PC-3 (cell line): ENCODE results near the gene PRKN. TPM values are rescaled to one million over a fixed set of nuclear protein-coding genes. Genes with fewer than 3 reads are reported as not detected.

Experiments
- ATAC-seq: fragments of 200-7000 bp; cut with Tn5 transposase; 2 replicates; pipeline ENCODE4 v1.9.1; 2020; ENCODE audit warnings: mild to moderate bottlenecking, moderate library complexity
- BruUV-seq: library from RNA; stranded (reverse); fragments of 400-500 nt; replicated peaks from 2 replicates; lab custom pipeline; 2021; lab: Mats Ljungman, UMichigan
- CTCF ChIA-PET: fragments of 300-600 bp; sonication (Branson Sonifier 250); formaldehyde crosslinking; loops from one replicate; lab custom pipeline; 2022; ENCODE audit warnings: antibody characterized with exemption; lab: Charles Lee
- POLR2A ChIA-PET: fragments of 300-600 bp; sonication (Branson Sonifier 250); formaldehyde crosslinking; loops from one replicate; lab custom pipeline; 2022; ENCODE audit warnings: antibody characterized with exemption; ENCODE audit not compliant: unreplicated experiment; lab: Charles Lee
- DNase-seq: peaks from one replicate; pipeline ENCODE4 v3.0.0-alpha.2; 2015
- H2AFZ ChIP-seq: fragments of 300-600 bp; sonication (generic); 2 replicates; pipeline ENCODE4 v1.6.0; 2016; ENCODE audit warnings: antibody characterized with exemption, low read length
- H3F3A ChIP-seq: fragments of 300-600 bp; sonication (generic); one replicate; pipeline ENCODE4 v1.6.0; 2017; ENCODE audit warnings: antibody characterized with exemption, low read length, control low read depth, mild to moderate bottlenecking; ENCODE audit not compliant: unreplicated experiment
- H3K27ac ChIP-seq: fragments of 300-600 bp; sonication (generic); 2 replicates; pipeline ENCODE4 v1.5.1; 2016; ENCODE audit warnings: mild to moderate bottlenecking, low read length
- H3K27me3 ChIP-seq: fragments of 300-600 bp; sonication (generic); 2 replicates; pipeline ENCODE4 v1.6.1; 2016; ENCODE audit warnings: low read length, mixed read lengths
- H3K36me3 ChIP-seq: fragments of 300-600 bp; sonication (generic); 2 replicates; pipeline ENCODE4 v1.6.1; 2016; ENCODE audit warnings: low read depth, mixed run types, low read length, mixed read lengths
- H3K4me1 ChIP-seq: fragments of 300-600 bp; sonication (generic); 2 replicates; pipeline ENCODE4 v1.5.1; 2016; ENCODE audit warnings: low read length; ENCODE audit not compliant: insufficient read depth
- H3K4me2 ChIP-seq: fragments of 300-600 bp; sonication (generic); 2 replicates; pipeline ENCODE4 v1.6.0; 2016; ENCODE audit warnings: low read length
- H3K4me3 ChIP-seq: fragments of 300-600 bp; sonication (generic); 2 replicates; pipeline ENCODE4 v1.5.1; 2016; ENCODE audit warnings: mild to moderate bottlenecking, low read length, mixed read lengths
- H3K79me2 ChIP-seq: fragments of 300-600 bp; sonication (generic); 2 replicates; pipeline ENCODE4 v1.6.1; 2017; ENCODE audit warnings: low read length, mixed read lengths
- H3K9ac ChIP-seq: fragments of 300-600 bp; sonication (generic); 2 replicates; pipeline ENCODE4 v1.6.0; 2016; ENCODE audit warnings: mild to moderate bottlenecking, low read length
- H3K9me2 ChIP-seq: fragments of 300-600 bp; sonication (generic); replicated peaks from 2 replicates; pipeline ENCODE4 v1.6.1; 2016; ENCODE audit warnings: mixed run types, low read length, mixed read lengths
- H3K9me3 ChIP-seq: fragments of 300-600 bp; sonication (generic); 2 replicates; pipeline ENCODE4 v1.6.1; 2016; ENCODE audit warnings: low read length, mixed read lengths
- H4K20me1 ChIP-seq: fragments of 300-600 bp; sonication (generic); 2 replicates; pipeline ENCODE4 v1.6.1; 2016; ENCODE audit warnings: low read length, mixed read lengths
- EZH2 ChIP-seq: fragments of 300-600 bp; sonication (generic); IDR thresholded peaks from one replicate; pipeline ENCODE4 v1.6.1; 2017; ENCODE audit warnings: antibody characterized with exemption, mild to moderate bottlenecking, low read length; ENCODE audit not compliant: unreplicated experiment
- EZH2phosphoT487 ChIP-seq: fragments of 300-600 bp; sonication (generic); IDR thresholded peaks from 2 replicates; pipeline ENCODE4 v1.6.1; 2018; ENCODE audit warnings: mild to moderate bottlenecking, antibody characterized with exemption, low read length, borderline replicate concordance
- intact Hi-C: fragments of 100-400 bp; cut with micrococcal nuclease; formaldehyde crosslinking; loops from 2 replicates; pipeline ENCODE4 v1.9.0; 2023
- total RNA-seq: library from RNA; depleted of rRNA; stranded (reverse); fragments of >200 nt; gene quantifications from 2 replicates; pipeline ENCODE4 v1.2.3, GENCODE V29; 2014
- TF ChIP-seq, protein P1 (sequence below): fragments of 300-600 bp; sonication (generic); conservative IDR thresholded peaks from 2 replicates; pipeline ENCODE4 v1.5.1; 2017; ENCODE audit warnings: antibody characterized with exemption, low read depth, mild to moderate bottlenecking, low read length

PRKN gene
- total RNA-seq, 1 experiment from 2014 or later, result not detected

DNA sequence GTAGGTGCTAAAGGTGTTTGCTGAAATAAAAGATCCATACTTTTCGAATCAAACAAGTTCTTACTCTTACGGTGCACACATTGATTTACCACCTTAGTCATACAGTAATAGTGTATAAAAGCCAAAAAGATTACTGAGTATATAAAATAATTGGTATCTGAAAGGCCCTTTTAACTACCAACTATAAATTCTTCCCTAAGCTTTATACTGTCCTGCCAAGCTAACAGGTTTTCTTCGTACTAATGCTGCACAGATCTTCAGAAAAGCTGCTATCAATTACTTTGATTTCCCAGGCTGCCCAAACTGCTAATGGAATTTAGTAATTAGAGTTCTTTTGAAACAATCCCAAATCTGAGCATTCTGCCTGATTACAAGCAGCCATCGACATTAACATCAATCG is 97.5 kb downstream of the PRKN start:
- no peak overlapping the region for H3K27ac ChIP-seq
- ChIA-PET CTCF (no interaction called here), POLR2A (no interaction called here)
- H3K4me2 ChIP-seq, result no peak overlapping the region
- H3K9me3 ChIP-seq, result no peaks in the 10 kb centered on the region
- BruUV-seq, result no TSS peak
- DNase-seq, result no peak
- H3K36me3 ChIP-seq, result no peaks in the 10 kb centered on the region
- TF ChIP-seq EZH2 (no peak), EZH2phosphoT487 (no peak)
- TF ChIP-seq, protein P1, sequence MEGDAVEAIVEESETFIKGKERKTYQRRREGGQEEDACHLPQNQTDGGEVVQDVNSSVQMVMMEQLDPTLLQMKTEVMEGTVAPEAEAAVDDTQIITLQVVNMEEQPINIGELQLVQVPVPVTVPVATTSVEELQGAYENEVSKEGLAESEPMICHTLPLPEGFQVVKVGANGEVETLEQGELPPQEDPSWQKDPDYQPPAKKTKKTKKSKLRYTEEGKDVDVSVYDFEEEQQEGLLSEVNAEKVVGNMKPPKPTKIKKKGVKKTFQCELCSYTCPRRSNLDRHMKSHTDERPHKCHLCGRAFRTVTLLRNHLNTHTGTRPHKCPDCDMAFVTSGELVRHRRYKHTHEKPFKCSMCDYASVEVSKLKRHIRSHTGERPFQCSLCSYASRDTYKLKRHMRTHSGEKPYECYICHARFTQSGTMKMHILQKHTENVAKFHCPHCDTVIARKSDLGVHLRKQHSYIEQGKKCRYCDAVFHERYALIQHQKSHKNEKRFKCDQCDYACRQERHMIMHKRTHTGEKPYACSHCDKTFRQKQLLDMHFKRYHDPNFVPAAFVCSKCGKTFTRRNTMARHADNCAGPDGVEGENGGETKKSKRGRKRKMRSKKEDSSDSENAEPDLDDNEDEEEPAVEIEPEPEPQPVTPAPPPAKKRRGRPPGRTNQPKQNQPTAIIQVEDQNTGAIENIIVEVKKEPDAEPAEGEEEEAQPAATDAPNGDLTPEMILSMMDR, result no peak
- no peaks in the 10 kb centered on the region for H3K79me2 ChIP-seq
- H3K4me1 ChIP-seq, result no peaks in the 10 kb centered on the region
- no peaks in the 10 kb centered on the region for H4K20me1 ChIP-seq
- no peak overlapping the region for H2AFZ ChIP-seq
- no peaks in the 10 kb centered on the region for H3F3A ChIP-seq
- H3K9me2 ChIP-seq, result no peaks in the 10 kb centered on the region
- H3K27me3 ChIP-seq, result no peaks in the 10 kb centered on the region
- ATAC-seq, result no peak
- intact Hi-C loops, result no loop called here
- H3K4me3 ChIP-seq, result no peak overlapping the region
- no peak overlapping the region for H3K9ac ChIP-seq

DNA sequence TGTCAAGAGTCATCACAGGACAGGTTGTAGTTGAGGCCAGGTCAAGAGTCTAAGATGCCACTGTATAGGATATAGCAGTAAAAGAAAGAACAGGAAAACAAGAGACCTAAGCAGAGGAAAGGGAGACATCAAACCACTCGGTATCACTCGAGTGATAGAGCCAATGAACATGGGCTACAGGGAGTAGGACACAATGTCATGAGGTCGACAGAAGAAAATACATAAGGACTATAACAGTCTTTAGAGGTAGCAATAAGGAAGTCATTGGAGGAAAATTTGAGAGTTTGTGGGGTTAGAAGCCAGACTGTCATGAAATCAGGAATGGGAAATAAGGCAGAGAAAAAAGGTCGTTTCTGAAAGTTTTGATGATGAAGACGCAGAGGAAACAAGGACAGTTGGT is 99.7 kb downstream of the PRKN start:
- DNase-seq (no peak), ATAC-seq (no peak)
- intact Hi-C loops, result no loop called here
- Histone ChIP-seq H3K27ac (no peak overlapping the region), H3K9ac (no peak overlapping the region), H3K4me2 (no peak overlapping the region), H3K9me3 (no peaks in the 10 kb centered on the region), H3K9me2 (no peaks in the 10 kb centered on the region), H2AFZ (no peak overlapping the region), H3K79me2 (no peaks in the 10 kb centered on the region), H3K4me3 (no peak overlapping the region), H4K20me1 (no peaks in the 10 kb centered on the region), H3F3A (no peaks in the 10 kb centered on the region), H3K4me1 (no peaks in the 10 kb centered on the region), H3K36me3 (no peaks in the 10 kb centered on the region), H3K27me3 (peaks cover 7% of the 10 kb centered on the region; the same call in 1 of the 2 replicates)
- TF ChIP-seq, protein P1, result no peak
- TF ChIP-seq EZH2, result no peak
- no peak for TF ChIP-seq EZH2phosphoT487
- ChIA-PET CTCF (no interaction called here), POLR2A (no interaction called here)
- no TSS peak for BruUV-seq

DNA sequence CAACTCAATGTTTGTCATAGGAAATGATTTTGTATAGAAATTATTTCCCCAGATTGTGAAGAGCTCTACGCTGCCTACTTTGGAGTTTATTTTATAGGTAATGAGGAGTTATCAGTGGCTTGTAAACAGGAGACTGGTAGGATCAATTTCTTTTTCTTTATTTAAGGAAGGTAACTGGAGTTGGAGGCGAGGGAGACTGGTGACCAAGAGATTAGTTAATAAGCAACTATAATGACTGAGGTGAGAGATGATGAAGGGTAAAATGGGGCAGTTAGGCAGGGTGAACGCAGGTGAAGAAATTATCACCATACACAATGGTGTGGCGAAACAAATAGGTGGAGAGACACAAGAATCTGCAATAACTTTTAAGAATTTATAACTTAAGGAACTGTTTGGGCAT is 100.2 kb downstream of the PRKN start:
- Histone ChIP-seq H3K4me3 (no peak overlapping the region), H3K9me3 (no peaks in the 10 kb centered on the region), H2AFZ (no peak overlapping the region), H3F3A (no peaks in the 10 kb centered on the region), H3K79me2 (no peaks in the 10 kb centered on the region), H3K27ac (no peak overlapping the region), H3K36me3 (no peaks in the 10 kb centered on the region), H4K20me1 (no peaks in the 10 kb centered on the region), H3K27me3 (peaks cover 12% of the 10 kb centered on the region; the same call in 1 of the 2 replicates), H3K4me2 (no peak overlapping the region), H3K9ac (no peak overlapping the region), H3K4me1 (no peaks in the 10 kb centered on the region), H3K9me2 (no peaks in the 10 kb centered on the region)
- ATAC-seq, result no peak
- TF ChIP-seq EZH2, result no peak
- TF ChIP-seq, protein P1, result no peak
- ChIA-PET CTCF (no interaction called here), POLR2A (no interaction called here)
- intact Hi-C loops, result no loop called here
- no TSS peak for BruUV-seq
- no peak for DNase-seq
